Choroid plexus epithelial cell (primary cell): ENCODE measurements around the gene SLC25A45.
"Not testable (repeated sequence)": the region's sequence is repeated elsewhere in the genome, so short reads cannot be mapped to it uniquely, and the experiment has no call there.

Experiments used
- DNase-seq: peaks from one replicate; pipeline ENCODE4 v3.0.0-alpha.2; 2010; ENCODE audit warnings: low read depth
- H3K4me3 ChIP-seq: 2 replicates; pipeline ENCODE4 v1.5.1; 2011; ENCODE audit warnings: low read depth, mild to moderate bottlenecking, control low read depth, low read length, moderate library complexity
- TF ChIP-seq, protein P1 (sequence below): conservative IDR thresholded peaks from 2 replicates; pipeline ENCODE4 v1.5.1; 2011; ENCODE audit warnings: low read depth, mild to moderate bottlenecking, control low read depth, inconsistent platforms, low read length, moderate library complexity

The SLC25A45 gene

DNA sequence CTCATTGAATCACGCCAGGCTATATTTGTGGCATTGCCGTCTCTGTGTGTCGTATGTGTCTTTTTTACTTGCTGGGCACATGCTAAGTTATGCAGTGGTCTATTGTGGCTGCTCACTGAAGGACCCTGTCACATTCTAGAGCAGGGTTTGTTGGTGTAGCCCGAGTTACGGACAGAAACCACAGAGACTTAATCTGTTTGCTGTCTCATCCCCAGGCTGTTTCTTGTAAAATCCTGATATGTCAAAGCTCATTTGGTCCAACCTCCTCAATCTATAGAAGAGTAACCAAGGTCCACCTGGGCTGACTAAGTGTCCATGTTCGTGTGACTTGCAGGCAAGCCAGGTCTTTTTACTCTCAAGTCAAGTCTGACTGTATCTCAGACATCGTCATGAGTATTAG, 43.8 kb downstream of the SLC25A45 start:
- H3K4me3 ChIP-seq = no peak overlapping the region
- no peak for DNase-seq
- TF ChIP-seq, protein P1, sequence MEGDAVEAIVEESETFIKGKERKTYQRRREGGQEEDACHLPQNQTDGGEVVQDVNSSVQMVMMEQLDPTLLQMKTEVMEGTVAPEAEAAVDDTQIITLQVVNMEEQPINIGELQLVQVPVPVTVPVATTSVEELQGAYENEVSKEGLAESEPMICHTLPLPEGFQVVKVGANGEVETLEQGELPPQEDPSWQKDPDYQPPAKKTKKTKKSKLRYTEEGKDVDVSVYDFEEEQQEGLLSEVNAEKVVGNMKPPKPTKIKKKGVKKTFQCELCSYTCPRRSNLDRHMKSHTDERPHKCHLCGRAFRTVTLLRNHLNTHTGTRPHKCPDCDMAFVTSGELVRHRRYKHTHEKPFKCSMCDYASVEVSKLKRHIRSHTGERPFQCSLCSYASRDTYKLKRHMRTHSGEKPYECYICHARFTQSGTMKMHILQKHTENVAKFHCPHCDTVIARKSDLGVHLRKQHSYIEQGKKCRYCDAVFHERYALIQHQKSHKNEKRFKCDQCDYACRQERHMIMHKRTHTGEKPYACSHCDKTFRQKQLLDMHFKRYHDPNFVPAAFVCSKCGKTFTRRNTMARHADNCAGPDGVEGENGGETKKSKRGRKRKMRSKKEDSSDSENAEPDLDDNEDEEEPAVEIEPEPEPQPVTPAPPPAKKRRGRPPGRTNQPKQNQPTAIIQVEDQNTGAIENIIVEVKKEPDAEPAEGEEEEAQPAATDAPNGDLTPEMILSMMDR = no peak

DNA sequence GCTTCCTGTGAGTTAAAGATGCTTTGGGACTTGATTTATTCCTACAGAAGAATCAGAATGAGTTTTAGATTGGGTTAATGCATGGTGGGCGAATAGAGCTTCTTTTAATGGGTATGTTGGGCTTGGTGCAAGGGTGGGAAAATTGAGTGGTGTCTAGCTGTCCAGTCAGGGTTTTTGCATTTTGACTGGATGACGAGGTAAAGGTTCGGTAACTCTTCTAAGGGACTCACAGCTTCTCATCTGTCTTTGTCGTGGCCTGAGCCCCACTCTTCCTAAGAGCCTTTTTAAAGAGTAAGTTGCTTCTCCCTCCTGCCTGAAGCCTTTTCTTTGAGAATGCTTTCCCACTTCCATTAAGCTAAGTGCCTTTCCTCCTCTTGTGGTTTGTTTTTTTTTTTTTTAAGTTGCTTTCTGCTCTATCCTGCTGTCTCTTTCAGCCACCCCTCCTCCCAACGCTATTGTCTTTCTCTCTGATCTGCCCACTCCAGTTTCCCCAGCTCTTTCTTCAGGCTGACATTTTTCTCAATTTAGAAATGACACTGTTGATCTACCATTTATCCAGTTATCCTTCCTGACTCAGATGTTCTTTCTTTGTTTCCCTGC, 47.6 kb downstream of the SLC25A45 start:
- peak overlapping the region; percentile 95 for H3K4me3 ChIP-seq
- DNase-seq = no peak
- TF ChIP-seq, protein P1 = no peak

DNA sequence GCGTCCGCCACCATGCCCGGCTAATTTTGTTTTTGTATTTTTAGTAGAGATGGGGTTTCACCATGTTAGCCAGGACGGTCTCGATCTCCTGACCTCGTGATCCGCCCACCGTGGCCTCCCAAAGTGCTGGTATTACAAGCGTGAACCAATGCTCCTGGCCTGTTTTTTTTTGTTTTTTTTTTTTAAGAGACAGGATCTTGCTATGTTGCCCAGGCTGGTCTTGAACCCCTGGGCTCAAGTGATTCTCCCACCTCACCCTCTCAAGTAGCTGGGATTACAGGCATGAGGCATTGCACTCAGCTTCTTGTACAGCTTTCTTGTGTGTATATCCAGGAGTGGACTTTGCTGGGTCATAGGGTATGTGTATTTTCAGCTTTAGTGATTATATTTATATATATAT, 49.9 kb downstream of the SLC25A45 start:
- not testable (repeated sequence) for DNase-seq, H3K4me3 ChIP-seq

DNA sequence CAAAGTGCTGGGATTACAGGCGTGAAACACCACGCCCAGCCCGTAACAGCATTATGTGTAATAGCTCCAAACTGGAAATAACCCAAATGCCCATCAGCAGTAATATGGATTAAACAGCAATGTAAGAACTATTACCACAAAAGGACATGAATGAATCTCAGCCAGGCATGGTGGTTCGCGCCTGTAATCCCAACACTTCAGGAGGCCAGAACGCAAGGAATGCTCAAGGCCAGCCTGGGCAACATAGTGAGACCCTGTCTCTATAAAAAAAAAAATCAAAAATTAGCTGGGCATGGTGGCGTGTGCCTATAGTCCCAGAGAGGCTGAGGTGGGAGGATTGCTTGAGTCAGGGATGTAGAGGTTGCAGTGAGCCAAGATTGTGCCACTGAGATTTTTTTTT, 51.9 kb downstream of the SLC25A45 start:
- no peak overlapping the region for H3K4me3 ChIP-seq
- TF ChIP-seq, protein P1 = no peak
- DNase-seq = no peak

DNA sequence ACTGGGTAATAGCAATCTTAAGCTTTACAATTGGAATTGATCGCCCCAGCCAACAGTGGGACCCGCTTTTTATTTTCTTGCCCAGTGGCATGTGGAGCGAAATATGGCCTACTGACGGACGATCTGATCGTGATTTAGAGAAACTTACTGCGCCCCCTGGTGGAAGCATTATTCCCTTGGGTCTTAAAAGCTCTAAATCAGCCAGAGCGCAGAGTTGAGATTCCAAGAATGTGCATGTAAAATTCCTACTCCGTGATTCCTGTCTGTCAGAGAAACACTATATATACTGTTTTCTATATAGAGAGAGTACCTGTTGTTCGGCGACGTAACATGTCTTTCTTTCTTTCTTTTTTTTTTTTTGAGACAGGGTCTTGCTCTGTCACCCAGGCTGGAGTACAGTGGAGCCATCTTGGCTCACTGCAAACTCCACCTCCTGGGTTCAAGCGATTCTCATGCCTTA, 52.5 kb downstream of the SLC25A45 start:
- TF ChIP-seq, protein P1 = peak; percentile 81
- no peak overlapping the region for H3K4me3 ChIP-seq
- peak; percentile 97 for DNase-seq

DNA sequence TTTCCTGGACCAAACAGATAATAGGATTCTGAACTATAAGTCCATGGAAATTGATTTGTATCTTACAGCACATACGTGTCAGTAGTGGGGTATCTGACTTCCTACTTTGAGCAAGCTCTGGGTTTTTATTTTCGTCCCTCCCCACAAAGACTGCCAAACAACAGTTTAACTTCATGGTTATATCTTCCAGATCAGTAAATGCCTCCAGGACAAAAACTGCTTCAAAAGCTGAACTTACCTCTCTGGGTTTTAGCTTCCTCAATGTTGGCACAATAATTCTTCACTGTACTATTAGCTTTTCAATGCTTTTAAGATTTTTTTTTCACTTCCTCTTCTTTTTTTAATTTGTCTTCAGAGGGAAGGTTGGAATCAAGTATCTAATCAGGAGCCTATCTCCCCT, 53.0 kb downstream of the SLC25A45 start:
- DNase-seq = no peak
- no peak overlapping the region for H3K4me3 ChIP-seq
- TF ChIP-seq, protein P1 = no peak

DNA sequence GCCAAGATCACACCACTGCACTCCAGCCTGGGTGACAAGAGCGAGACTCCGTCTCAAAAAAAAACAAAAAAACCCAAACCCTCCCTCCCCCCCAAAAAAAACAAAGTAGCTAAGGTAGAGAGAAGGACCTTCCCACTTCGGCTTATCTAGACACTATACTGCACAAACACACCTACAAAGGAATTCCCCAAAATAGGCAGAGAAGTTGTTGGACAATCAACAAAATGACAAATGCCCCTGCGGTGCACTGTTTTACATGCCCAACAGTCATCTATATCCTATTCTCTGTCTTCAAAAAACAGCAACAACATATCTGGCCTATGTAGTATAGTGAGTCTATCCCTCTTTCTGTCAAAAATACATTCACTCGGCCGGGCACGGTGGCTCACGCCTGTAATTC, 55.4 kb downstream of the SLC25A45 start:
- no peak overlapping the region for H3K4me3 ChIP-seq
- no peak for DNase-seq
- TF ChIP-seq, protein P1 = no peak
